ENCODE data around the gene FAM76A. TPM values are rescaled to one million over a fixed set of nuclear protein-coding genes. Genes with fewer than 3 reads are reported as not detected.
"Not testable (repeated sequence)": the region's sequence is repeated elsewhere in the genome, so short reads cannot be mapped to it uniquely, and the experiment has no call there.

FAM76A gene
- total RNA-seq, 4 donors from 2014 or later, result 9.0 to 17.0 (median 14.2) TPM

- intact Hi-C loops (cut with DNase I; ENCODE audit: low total_unique reads), result no loop called here
- WGBS, 2 donors, result 20 to 29% methylated on average over 18 of the region's 18 CpGs
- no peak for TF ChIP-seq POLR2A (IDR thresholded peaks at IDR 0.05)
- no peak for TF ChIP-seq CTCF (IDR thresholded peaks at IDR 0.05)
- DNase-seq (ENCODE audit: low spot score in 2 of 2), result no peak
- no peak overlapping the region for H3K4me3 ChIP-seq (ENCODE audit: low read depth, poor library complexity, severe bottlenecking)
These were observed 46.5 kb downstream of the FAM76A start for GRCh38 chr1:27772036-27772931.

- no peak for TF ChIP-seq POLR2A (IDR thresholded peaks at IDR 0.05)
- TF ChIP-seq CTCF (IDR thresholded peaks at IDR 0.05), result no peak
- WGBS, 2 donors, result 1% methylated on average over 40 to 49 of the region's 58 CpGs
- intact Hi-C loops (cut with DNase I; ENCODE audit: low total_unique reads), result no loop called here
- DNase-seq (ENCODE audit: low spot score in 2 of 2), result peak; percentile 99 to 100
- H3K4me3 ChIP-seq (ENCODE audit: low read depth, poor library complexity, severe bottlenecking), result peak within 1 kb of the TSS; percentile 94
These were observed 47.4 kb downstream of the FAM76A start, which contains the start of gene STX12 for GRCh38 chr1:27772932-27773825. Gene STX12, plus strand, starts transcription at chr1:27773219. Its CDS starts 89 bp downstream, at chr1:27773308.

GRCh38 chr1:27773826-27774445 lies 48.2 kb downstream of the FAM76A start:
- TF ChIP-seq CTCF (IDR thresholded peaks at IDR 0.05), result no peak
- no peak for TF ChIP-seq POLR2A (IDR thresholded peaks at IDR 0.05)
- DNase-seq (ENCODE audit: low spot score in 2 of 2), result no peak
- 24% methylated on average over 3 of the region's 3 CpGs for WGBS, 2 donors
- H3K4me3 ChIP-seq (ENCODE audit: low read depth, poor library complexity, severe bottlenecking), result peak overlapping the region; percentile 94
- intact Hi-C loops (cut with DNase I; ENCODE audit: low total_unique reads), result no loop called here

GRCh38 chr1:27774654-27775053 lies 48.9 kb downstream of the FAM76A start:
- no peak for TF ChIP-seq POLR2A (IDR thresholded peaks at IDR 0.05)
- no peak for TF ChIP-seq CTCF (IDR thresholded peaks at IDR 0.05)
- intact Hi-C loops (cut with DNase I; ENCODE audit: low total_unique reads), result no loop called here
- WGBS, 2 donors, result 80 to 87% methylated on average over 2 of the region's 2 CpGs
- no peak overlapping the region for H3K4me3 ChIP-seq (ENCODE audit: low read depth, poor library complexity, severe bottlenecking)
- no peak for DNase-seq (ENCODE audit: low spot score in 2 of 2)

GRCh38 chr1:27775336-27775735 lies 49.6 kb downstream of the FAM76A start:
- intact Hi-C loops (cut with DNase I; ENCODE audit: low total_unique reads); DNase-seq (ENCODE audit: low spot score in 2 of 2); H3K4me3 ChIP-seq (ENCODE audit: low read depth, poor library complexity, severe bottlenecking): not testable (repeated sequence)
- 70 to 73% methylated on average over 3 of the region's 3 CpGs for WGBS, 2 donors

- H3K4me3 ChIP-seq (ENCODE audit: low read depth, poor library complexity, severe bottlenecking); intact Hi-C loops (cut with DNase I; ENCODE audit: low total_unique reads); DNase-seq (ENCODE audit: low spot score in 2 of 2): not testable (repeated sequence)
These were observed 50.5 kb downstream of the FAM76A start for GRCh38 chr1:27776276-27776675.

Data from lower leg skin (tissue), 4 donors.